GM23338 (cell line): ENCODE results near the gene CNTNAP2. TPM values are rescaled to one million over a fixed set of nuclear protein-coding genes. Genes with fewer than 3 reads are reported as not detected.

Experiments used
- ATAC-seq: fragments of 200-7000 bp; cut with Tn5 transposase; 3 replicates; pipeline ENCODE4 v1.9.1; 2020
- DNase-seq: peaks from one replicate; pipeline ENCODE4 v3.0.0-alpha.2; 2015; ENCODE audit warnings: low spot score
- H2AFZ ChIP-seq: fragments of 200-600 bp; sonication (generic); 2 replicates; pipeline ENCODE4 v1.8.0; 2016; ENCODE audit warnings: antibody characterized with exemption, mild to moderate bottlenecking, moderate library complexity
- H3F3A ChIP-seq: fragments of 200-600 bp; sonication (generic); replicated peaks from 2 replicates; pipeline ENCODE4 v1.8.0; 2017; ENCODE audit warnings: antibody characterized with exemption, mixed run types, low read depth
- H3K27ac ChIP-seq: fragments of 200-600 bp; sonication (generic); 2 replicates; pipeline ENCODE4 v1.6.1; 2016; ENCODE audit warnings: low read depth
- H3K27me3 ChIP-seq: fragments of 200-600 bp; sonication (generic); 2 replicates; pipeline ENCODE4 v1.8.0; 2016; ENCODE audit warnings: mild to moderate bottlenecking, mixed run types, moderate library complexity; ENCODE audit not compliant: insufficient read depth
- H3K36me3 ChIP-seq: fragments of 200-600 bp; sonication (generic); 2 replicates; pipeline ENCODE4 v1.8.0; 2016; ENCODE audit warnings: mild to moderate bottlenecking; ENCODE audit not compliant: insufficient read depth
- H3K4me1 ChIP-seq: fragments of 200-600 bp; sonication (generic); 2 replicates; pipeline ENCODE4 v1.8.0; 2016; ENCODE audit warnings: mild to moderate bottlenecking, moderate library complexity; ENCODE audit not compliant: insufficient read depth
- H3K4me2 ChIP-seq: fragments of 200-600 bp; sonication (generic); 2 replicates; pipeline ENCODE4 v1.7.1; 2017; ENCODE audit warnings: mixed run types
- H3K4me3 ChIP-seq: fragments of 200-600 bp; sonication (generic); 2 replicates; pipeline ENCODE4 v1.6.1; 2016; ENCODE audit warnings: mixed run types
- H3K79me2 ChIP-seq: fragments of 200-600 bp; sonication (generic); replicated peaks from 2 replicates; pipeline ENCODE4 v1.8.0; 2017; ENCODE audit warnings: mild to moderate bottlenecking; ENCODE audit not compliant: insufficient read depth
- H3K9me2 ChIP-seq: fragments of 200-600 bp; sonication (generic); 2 replicates; pipeline ENCODE4 v1.8.0; 2017; ENCODE audit not compliant: insufficient read depth
- H4K20me1 ChIP-seq: fragments of 200-600 bp; sonication (generic); replicated peaks from 2 replicates; pipeline ENCODE4 v1.8.0; 2017; ENCODE audit warnings: mild to moderate bottlenecking; ENCODE audit not compliant: insufficient read depth
- H3K27ac Mint-ChIP-seq: 2 replicates; pipeline ENCODE4 v1.8.0; 2020; ENCODE audit warnings: inconsistent platforms, mild to moderate bottlenecking, moderate library complexity, mixed read lengths
- H3K27me3 Mint-ChIP-seq: 3 replicates; pipeline ENCODE4 v1.8.0; 2022; ENCODE audit warnings: low read depth, mild to moderate bottlenecking, moderate library complexity, mixed read lengths, inconsistent platforms; ENCODE audit not compliant: insufficient read depth, poor library complexity
- H3K36me3 Mint-ChIP-seq: 3 replicates; pipeline ENCODE4 v1.8.0; 2021; ENCODE audit warnings: low read depth, mild to moderate bottlenecking, inconsistent platforms, moderate library complexity, mixed read lengths
- H3K4me1 Mint-ChIP-seq: 3 replicates; pipeline ENCODE4 v1.8.0; 2020; ENCODE audit warnings: mild to moderate bottlenecking, inconsistent platforms, mixed read lengths
- H3K4me3 Mint-ChIP-seq: 3 replicates; pipeline ENCODE4 v1.8.0; 2021; ENCODE audit warnings: moderate library complexity, mild to moderate bottlenecking, inconsistent platforms, mixed read lengths
- H3K9me3 Mint-ChIP-seq: 3 replicates; pipeline ENCODE4 v1.8.0; 2020; ENCODE audit warnings: moderate library complexity, mild to moderate bottlenecking, inconsistent platforms, mixed read lengths
- CREB1 ChIP-seq: fragments of 250-450 bp; sonication (Bioruptor Pico); IDR thresholded peaks from 2 replicates; pipeline ENCODE4 v1.5.0; 2020; ENCODE audit warnings: low read depth, mild to moderate bottlenecking, moderate library complexity
- EZH2 ChIP-seq: fragments of 200-600 bp; sonication (generic); IDR thresholded peaks from one replicate; pipeline ENCODE4 v1.8.0; 2017; ENCODE audit warnings: antibody characterized with exemption, mild to moderate bottlenecking, low read depth; ENCODE audit not compliant: unreplicated experiment
- EZH2phosphoT487 ChIP-seq: fragments of 200-600 bp; sonication (generic); IDR thresholded peaks from one replicate; pipeline ENCODE4 v1.8.1; 2018; ENCODE audit warnings: antibody characterized with exemption; ENCODE audit not compliant: unreplicated experiment
- JUNB ChIP-seq: IDR thresholded peaks from one replicate; pipeline ENCODE4 v1.6.1; 2016; ENCODE audit warnings: antibody characterized with exemption; ENCODE audit not compliant: unreplicated experiment
- NANOG ChIP-seq: IDR thresholded peaks from 2 replicates; pipeline ENCODE4 v1.6.1; 2016; ENCODE audit warnings: antibody characterized with exemption, borderline replicate concordance
- POLR2AphosphoS5 ChIP-seq: IDR thresholded peaks from 2 replicates; pipeline ENCODE4 v1.6.1; 2016; ENCODE audit warnings: antibody characterized with exemption, low read depth
- STAT1 ChIP-seq: IDR thresholded peaks from one replicate; pipeline ENCODE4 v1.6.1; 2016; ENCODE audit warnings: antibody characterized with exemption; ENCODE audit not compliant: unreplicated experiment
- ZNF114 ChIP-seq: fragments of 250-450 bp; sonication (Bioruptor Pico); IDR thresholded peaks from 2 replicates; pipeline ENCODE4 v1.5.0; 2020; ENCODE audit warnings: mild to moderate bottlenecking, moderate library complexity
- ZNF331 ChIP-seq: fragments of 250-450 bp; sonication (Bioruptor Pico); IDR thresholded peaks from 2 replicates; pipeline ENCODE4 v1.5.0; 2020; ENCODE audit warnings: low read depth, mild to moderate bottlenecking, moderate library complexity
- polyA plus RNA-seq: library from polyadenylated mRNA; unstranded; fragments of >200 nt; fragmentation: Nextera tagmentation; extraction: Ambion mirVana; gene quantifications from 2 replicates; pipeline ENCODE4 v1.2.1, GENCODE V29; 2016
- total RNA-seq: library from RNA; depleted of rRNA; stranded (reverse); fragments of >200 nt; shearing (Covaris generic); gene quantifications from 2 replicates; pipeline ENCODE4 v1.2.3, GENCODE V29; 2014
- TF ChIP-seq, protein P1 (sequence below): fragments of 250-450 bp; sonication (Bioruptor Pico); IDR thresholded peaks from 2 replicates; pipeline ENCODE4 v1.5.0; 2020; ENCODE audit warnings: mild to moderate bottlenecking, moderate library complexity
- TF ChIP-seq, protein P2 (sequence below): IDR thresholded peaks from 2 replicates; pipeline ENCODE4 v1.6.1; 2016; ENCODE audit warnings: antibody characterized with exemption
- TF ChIP-seq, protein P3 (sequence below): IDR thresholded peaks from one replicate; pipeline ENCODE4 v1.6.1; 2018; ENCODE audit warnings: antibody characterized with exemption; ENCODE audit not compliant: unreplicated experiment
- TF ChIP-seq, protein P4 (sequence below), 2 experiments: fragments of 200-600 bp in 1 of 2; sonication (generic) in 1 of 2; conservative IDR thresholded peaks; 2 replicates each; pipeline versions ENCODE4 v1.5.1 to v1.6.1; 2016 to 2017; ENCODE audit warnings: antibody characterized with exemption in 2 of 2, low read depth in 2 of 2, mild to moderate bottlenecking in 2 of 2, moderate library complexity in 1 of 2

Gene CNTNAP2
- total and polyA plus RNA-seq, 2 experiments from 2014 or later, result 38.2 to 61.3 TPM

DNA sequence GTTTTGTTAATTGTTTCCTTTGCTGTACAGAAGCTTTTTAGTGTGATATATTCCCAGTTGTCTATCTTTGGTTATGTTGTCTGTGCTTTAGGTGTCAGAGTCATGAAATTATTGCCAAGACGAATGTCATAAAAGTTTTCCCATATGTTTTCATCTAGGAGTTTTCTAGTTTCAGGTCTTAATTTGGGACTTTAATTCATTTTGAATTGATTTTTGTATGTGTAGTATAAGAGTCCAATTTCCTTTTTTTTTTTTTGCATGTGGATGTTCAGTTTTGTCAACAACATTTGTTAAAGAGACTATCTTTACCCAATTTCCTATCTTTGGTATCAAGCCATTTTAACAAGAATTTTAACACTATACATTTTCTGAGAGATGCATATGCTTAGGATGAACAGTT, 432.2 kb downstream of the CNTNAP2 start:
- Mint-ChIP-seq H3K36me3 (no peaks in the 10 kb centered on the region; the same call in 2 of the 3 replicates), H3K9me3 (peaks cover 25% of the 10 kb centered on the region), H3K27me3 (no peaks in the 10 kb centered on the region), H3K27ac (no peak overlapping the region), H3K4me3 (no peak overlapping the region), H3K4me1 (no peaks in the 10 kb centered on the region)
- no peaks in the 10 kb centered on the region for H3K79me2 ChIP-seq
- no peak overlapping the region for H3K4me2 ChIP-seq
- DNase-seq (no peak), ATAC-seq (no peak)
- H3K9me2 ChIP-seq, result no peaks in the 10 kb centered on the region
- H3F3A ChIP-seq, result no peaks in the 10 kb centered on the region
- H3K27me3 ChIP-seq, result no peaks in the 10 kb centered on the region
- no peak overlapping the region for H2AFZ ChIP-seq
- no peaks in the 10 kb centered on the region for H3K4me1 ChIP-seq
- H3K36me3 ChIP-seq, result 0 out of 2 replicates have a peak, but pooled peaks cover 3% of the 10 kb centered on the region
- TF ChIP-seq ZNF331, result no peak
- no peak for TF ChIP-seq EZH2
- TF ChIP-seq, protein P1, sequence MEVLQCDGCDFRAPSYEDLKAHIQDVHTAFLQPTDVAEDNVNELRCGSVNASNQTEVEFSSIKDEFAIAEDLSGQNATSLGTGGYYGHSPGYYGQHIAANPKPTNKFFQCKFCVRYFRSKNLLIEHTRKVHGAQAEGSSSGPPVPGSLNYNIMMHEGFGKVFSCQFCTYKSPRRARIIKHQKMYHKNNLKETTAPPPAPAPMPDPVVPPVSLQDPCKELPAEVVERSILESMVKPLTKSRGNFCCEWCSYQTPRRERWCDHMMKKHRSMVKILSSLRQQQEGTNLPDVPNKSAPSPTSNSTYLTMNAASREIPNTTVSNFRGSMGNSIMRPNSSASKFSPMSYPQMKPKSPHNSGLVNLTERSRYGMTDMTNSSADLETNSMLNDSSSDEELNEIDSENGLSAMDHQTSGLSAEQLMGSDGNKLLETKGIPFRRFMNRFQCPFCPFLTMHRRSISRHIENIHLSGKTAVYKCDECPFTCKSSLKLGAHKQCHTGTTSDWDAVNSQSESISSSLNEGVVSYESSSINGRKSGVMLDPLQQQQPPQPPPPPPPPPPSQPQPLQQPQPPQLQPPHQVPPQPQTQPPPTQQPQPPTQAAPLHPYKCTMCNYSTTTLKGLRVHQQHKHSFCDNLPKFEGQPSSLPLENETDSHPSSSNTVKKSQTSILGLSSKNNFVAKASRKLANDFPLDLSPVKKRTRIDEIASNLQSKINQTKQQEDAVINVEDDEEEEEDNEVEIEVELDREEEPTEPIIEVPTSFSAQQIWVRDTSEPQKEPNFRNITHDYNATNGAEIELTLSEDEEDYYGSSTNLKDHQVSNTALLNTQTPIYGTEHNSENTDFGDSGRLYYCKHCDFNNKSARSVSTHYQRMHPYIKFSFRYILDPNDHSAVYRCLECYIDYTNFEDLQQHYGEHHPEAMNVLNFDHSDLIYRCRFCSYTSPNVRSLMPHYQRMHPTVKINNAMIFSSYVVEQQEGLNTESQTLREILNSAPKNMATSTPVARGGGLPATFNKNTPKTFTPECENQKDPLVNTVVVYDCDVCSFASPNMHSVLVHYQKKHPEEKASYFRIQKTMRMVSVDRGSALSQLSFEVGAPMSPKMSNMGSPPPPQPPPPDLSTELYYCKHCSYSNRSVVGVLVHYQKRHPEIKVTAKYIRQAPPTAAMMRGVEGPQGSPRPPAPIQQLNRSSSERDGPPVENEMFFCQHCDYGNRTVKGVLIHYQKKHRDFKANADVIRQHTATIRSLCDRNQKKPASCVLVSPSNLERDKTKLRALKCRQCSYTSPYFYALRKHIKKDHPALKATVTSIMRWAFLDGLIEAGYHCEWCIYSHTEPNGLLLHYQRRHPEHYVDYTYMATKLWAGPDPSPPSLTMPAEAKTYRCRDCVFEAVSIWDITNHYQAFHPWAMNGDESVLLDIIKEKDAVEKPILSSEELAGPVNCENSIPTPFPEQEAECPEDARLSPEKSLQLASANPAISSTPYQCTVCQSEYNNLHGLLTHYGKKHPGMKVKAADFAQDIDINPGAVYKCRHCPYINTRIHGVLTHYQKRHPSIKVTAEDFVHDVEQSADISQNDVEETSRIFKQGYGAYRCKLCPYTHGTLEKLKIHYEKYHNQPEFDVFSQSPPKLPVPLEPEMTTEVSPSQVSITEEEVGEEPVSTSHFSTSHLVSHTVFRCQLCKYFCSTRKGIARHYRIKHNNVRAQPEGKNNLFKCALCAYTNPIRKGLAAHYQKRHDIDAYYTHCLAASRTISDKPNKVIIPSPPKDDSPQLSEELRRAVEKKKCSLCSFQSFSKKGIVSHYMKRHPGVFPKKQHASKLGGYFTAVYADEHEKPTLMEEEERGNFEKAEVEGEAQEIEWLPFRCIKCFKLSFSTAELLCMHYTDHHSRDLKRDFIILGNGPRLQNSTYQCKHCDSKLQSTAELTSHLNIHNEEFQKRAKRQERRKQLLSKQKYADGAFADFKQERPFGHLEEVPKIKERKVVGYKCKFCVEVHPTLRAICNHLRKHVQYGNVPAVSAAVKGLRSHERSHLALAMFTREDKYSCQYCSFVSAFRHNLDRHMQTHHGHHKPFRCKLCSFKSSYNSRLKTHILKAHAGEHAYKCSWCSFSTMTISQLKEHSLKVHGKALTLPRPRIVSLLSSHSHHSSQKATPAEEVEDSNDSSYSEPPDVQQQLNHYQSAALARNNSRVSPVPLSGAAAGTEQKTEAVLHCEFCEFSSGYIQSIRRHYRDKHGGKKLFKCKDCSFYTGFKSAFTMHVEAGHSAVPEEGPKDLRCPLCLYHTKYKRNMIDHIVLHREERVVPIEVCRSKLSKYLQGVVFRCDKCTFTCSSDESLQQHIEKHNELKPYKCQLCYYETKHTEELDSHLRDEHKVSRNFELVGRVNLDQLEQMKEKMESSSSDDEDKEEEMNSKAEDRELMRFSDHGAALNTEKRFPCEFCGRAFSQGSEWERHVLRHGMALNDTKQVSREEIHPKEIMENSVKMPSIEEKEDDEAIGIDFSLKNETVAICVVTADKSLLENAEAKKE (CRISPR knock-in tag), result no peak
- TF ChIP-seq, protein P2, sequence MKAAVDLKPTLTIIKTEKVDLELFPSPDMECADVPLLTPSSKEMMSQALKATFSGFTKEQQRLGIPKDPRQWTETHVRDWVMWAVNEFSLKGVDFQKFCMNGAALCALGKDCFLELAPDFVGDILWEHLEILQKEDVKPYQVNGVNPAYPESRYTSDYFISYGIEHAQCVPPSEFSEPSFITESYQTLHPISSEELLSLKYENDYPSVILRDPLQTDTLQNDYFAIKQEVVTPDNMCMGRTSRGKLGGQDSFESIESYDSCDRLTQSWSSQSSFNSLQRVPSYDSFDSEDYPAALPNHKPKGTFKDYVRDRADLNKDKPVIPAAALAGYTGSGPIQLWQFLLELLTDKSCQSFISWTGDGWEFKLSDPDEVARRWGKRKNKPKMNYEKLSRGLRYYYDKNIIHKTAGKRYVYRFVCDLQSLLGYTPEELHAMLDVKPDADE, result no peak
- no peak for TF ChIP-seq STAT1
- TF ChIP-seq, protein P3, sequence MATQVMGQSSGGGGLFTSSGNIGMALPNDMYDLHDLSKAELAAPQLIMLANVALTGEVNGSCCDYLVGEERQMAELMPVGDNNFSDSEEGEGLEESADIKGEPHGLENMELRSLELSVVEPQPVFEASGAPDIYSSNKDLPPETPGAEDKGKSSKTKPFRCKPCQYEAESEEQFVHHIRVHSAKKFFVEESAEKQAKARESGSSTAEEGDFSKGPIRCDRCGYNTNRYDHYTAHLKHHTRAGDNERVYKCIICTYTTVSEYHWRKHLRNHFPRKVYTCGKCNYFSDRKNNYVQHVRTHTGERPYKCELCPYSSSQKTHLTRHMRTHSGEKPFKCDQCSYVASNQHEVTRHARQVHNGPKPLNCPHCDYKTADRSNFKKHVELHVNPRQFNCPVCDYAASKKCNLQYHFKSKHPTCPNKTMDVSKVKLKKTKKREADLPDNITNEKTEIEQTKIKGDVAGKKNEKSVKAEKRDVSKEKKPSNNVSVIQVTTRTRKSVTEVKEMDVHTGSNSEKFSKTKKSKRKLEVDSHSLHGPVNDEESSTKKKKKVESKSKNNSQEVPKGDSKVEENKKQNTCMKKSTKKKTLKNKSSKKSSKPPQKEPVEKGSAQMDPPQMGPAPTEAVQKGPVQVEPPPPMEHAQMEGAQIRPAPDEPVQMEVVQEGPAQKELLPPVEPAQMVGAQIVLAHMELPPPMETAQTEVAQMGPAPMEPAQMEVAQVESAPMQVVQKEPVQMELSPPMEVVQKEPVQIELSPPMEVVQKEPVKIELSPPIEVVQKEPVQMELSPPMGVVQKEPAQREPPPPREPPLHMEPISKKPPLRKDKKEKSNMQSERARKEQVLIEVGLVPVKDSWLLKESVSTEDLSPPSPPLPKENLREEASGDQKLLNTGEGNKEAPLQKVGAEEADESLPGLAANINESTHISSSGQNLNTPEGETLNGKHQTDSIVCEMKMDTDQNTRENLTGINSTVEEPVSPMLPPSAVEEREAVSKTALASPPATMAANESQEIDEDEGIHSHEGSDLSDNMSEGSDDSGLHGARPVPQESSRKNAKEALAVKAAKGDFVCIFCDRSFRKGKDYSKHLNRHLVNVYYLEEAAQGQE, result no peak
- TF ChIP-seq EZH2phosphoT487, result no peak
- no peak for TF ChIP-seq CREB1 (CRISPR knock-in tag)
- no peak for TF ChIP-seq POLR2AphosphoS5
- no peak for TF ChIP-seq JUNB
- TF ChIP-seq ZNF114, result no peak
- TF ChIP-seq NANOG, result no peak
- TF ChIP-seq, protein P4, sequence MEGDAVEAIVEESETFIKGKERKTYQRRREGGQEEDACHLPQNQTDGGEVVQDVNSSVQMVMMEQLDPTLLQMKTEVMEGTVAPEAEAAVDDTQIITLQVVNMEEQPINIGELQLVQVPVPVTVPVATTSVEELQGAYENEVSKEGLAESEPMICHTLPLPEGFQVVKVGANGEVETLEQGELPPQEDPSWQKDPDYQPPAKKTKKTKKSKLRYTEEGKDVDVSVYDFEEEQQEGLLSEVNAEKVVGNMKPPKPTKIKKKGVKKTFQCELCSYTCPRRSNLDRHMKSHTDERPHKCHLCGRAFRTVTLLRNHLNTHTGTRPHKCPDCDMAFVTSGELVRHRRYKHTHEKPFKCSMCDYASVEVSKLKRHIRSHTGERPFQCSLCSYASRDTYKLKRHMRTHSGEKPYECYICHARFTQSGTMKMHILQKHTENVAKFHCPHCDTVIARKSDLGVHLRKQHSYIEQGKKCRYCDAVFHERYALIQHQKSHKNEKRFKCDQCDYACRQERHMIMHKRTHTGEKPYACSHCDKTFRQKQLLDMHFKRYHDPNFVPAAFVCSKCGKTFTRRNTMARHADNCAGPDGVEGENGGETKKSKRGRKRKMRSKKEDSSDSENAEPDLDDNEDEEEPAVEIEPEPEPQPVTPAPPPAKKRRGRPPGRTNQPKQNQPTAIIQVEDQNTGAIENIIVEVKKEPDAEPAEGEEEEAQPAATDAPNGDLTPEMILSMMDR (conservative IDR thresholded peaks at IDR 0.05; ENCODE audit: low read depth in 2 of 2), result no peak
- no peak overlapping the region for H3K4me3 ChIP-seq
- H3K27ac ChIP-seq, result no peak overlapping the region
- no peaks in the 10 kb centered on the region for H4K20me1 ChIP-seq
